HepG2 (cell line): ENCODE results near the gene ZNF567. TPM values are rescaled to one million over a fixed set of nuclear protein-coding genes. Genes with fewer than 3 reads are reported as not detected.

Experiments
- GABPB1 ChIP-seq: IDR thresholded peaks from 2 replicates; pipeline ENCODE4 v1.6.1; 2016; ENCODE audit warnings: mild to moderate bottlenecking, missing genetic modification reagents, moderate library complexity, missing compliant biosample characterization
- NKX3-1 ChIP-seq: sonication (generic); formaldehyde crosslinking; IDR thresholded peaks from 2 replicates; pipeline ENCODE4 v1.5.0; 2020; ENCODE audit warnings: missing genetic modification reagents
- TAF1 ChIP-seq: sonication (generic); formaldehyde crosslinking; IDR thresholded peaks from 2 replicates; pipeline ENCODE4 v1.4.0; 2020; ENCODE audit warnings: missing genetic modification reagents
- TCF7L2 ChIP-seq: IDR thresholded peaks from 2 replicates; pipeline ENCODE4 v1.6.1; 2011; ENCODE audit warnings: mild to moderate bottlenecking, low read depth, low read length, moderate library complexity
- polyA plus RNA-seq, 8 experiments: library from polyadenylated mRNA; depleted of rRNA in 3 of 8; stranded (reverse) in 7 of 8; unstranded in 1 of 8; fragments of >200 nt; fragmentation: Illumina TruSeq in 4 of 8; extraction: Trizol in 4 of 8; gene quantifications; 2 replicates each; pipeline versions ENCODE4 v1.2.1 to v1.2.3, GENCODE V29; 2011 to 2016; ENCODE audit warnings: low read depth in 4 of 8, missing spikeins in 1 of 8, mixed read lengths in 1 of 8; ENCODE audit not compliant: insufficient read depth in 1 of 8
- total RNA-seq, 5 experiments: library from RNA; depleted of rRNA; stranded (reverse); fragments of >200 nt; fragmentation: Illumina TruSeq; extraction: Trizol; gene quantifications; 2 replicates each; pipeline ENCODE4 v1.2.3, GENCODE V29; 2016; ENCODE audit warnings: low read depth in 1 of 5
- TF ChIP-seq, protein P1 (sequence below), 2 experiments: sonication (generic) in 1 of 2; formaldehyde crosslinking in 1 of 2; IDR thresholded peaks; 2 replicates each; pipeline versions ENCODE4 v1.5.1 to v1.6.1; 2011 to 2020; ENCODE audit warnings: borderline replicate concordance in 1 of 2, low read depth in 1 of 2, low read length in 1 of 2, mild to moderate bottlenecking in 1 of 2, missing genetic modification reagents in 1 of 2, moderate library complexity in 1 of 2
- TF ChIP-seq, protein P2 (sequence below), 2 experiments: fragments of 450-650 bp in 1 of 2; sonication (generic) in 1 of 2; formaldehyde crosslinking in 1 of 2; IDR thresholded peaks; 2 replicates each; pipeline versions ENCODE4 v1.6.1 to v1.8.0; 2016 to 2022; ENCODE audit warnings: antibody characterized with exemption in 1 of 2, mild to moderate bottlenecking in 1 of 2, missing genetic modification reagents in 1 of 2

ZNF567 gene
- total and polyA plus RNA-seq, 2 of the 13 experiments (the other 11 are each of a cell fraction or from before 2014, with no cell fraction given), result 3.1 to 6.8 TPM

DNA sequence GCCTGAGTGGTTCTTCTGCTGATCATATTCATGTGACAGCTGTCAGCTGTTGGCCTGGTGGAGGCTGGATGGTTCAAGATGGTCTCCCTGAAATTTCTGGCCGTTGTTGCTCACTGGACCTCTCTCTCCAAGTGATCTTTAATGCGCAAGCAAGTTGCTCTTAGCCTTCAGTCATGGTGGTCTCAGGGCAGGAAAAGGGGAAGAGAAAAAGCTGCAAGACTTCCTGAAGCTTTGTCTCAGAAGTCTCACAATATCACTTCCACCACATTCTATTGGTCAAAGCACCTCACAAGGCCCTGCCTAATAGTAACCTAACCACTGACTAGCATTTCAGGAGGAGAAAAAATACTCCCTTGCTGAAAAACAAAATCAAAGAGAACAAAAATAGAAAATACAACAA is 1.6 kb upstream of the ZNF567 start (continued):
- TF ChIP-seq, protein P1, sequence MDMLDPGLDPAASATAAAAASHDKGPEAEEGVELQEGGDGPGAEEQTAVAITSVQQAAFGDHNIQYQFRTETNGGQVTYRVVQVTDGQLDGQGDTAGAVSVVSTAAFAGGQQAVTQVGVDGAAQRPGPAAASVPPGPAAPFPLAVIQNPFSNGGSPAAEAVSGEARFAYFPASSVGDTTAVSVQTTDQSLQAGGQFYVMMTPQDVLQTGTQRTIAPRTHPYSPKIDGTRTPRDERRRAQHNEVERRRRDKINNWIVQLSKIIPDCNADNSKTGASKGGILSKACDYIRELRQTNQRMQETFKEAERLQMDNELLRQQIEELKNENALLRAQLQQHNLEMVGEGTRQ (IDR thresholded peaks at IDR 0.05; ENCODE audit: low read depth, low read length), result no peak
- TF ChIP-seq, protein P1 (CRISPR knock-in tag; IDR thresholded peaks at IDR 0.05; ENCODE audit: borderline replicate concordance), result no peak
- TF ChIP-seq GABPB1 (CRISPR knock-in tag) (no peak), TAF1 (CRISPR knock-in tag) (no peak), NKX3-1 (CRISPR knock-in tag) (no peak), TCF7L2 (no peak)
- TF ChIP-seq, protein P2, sequence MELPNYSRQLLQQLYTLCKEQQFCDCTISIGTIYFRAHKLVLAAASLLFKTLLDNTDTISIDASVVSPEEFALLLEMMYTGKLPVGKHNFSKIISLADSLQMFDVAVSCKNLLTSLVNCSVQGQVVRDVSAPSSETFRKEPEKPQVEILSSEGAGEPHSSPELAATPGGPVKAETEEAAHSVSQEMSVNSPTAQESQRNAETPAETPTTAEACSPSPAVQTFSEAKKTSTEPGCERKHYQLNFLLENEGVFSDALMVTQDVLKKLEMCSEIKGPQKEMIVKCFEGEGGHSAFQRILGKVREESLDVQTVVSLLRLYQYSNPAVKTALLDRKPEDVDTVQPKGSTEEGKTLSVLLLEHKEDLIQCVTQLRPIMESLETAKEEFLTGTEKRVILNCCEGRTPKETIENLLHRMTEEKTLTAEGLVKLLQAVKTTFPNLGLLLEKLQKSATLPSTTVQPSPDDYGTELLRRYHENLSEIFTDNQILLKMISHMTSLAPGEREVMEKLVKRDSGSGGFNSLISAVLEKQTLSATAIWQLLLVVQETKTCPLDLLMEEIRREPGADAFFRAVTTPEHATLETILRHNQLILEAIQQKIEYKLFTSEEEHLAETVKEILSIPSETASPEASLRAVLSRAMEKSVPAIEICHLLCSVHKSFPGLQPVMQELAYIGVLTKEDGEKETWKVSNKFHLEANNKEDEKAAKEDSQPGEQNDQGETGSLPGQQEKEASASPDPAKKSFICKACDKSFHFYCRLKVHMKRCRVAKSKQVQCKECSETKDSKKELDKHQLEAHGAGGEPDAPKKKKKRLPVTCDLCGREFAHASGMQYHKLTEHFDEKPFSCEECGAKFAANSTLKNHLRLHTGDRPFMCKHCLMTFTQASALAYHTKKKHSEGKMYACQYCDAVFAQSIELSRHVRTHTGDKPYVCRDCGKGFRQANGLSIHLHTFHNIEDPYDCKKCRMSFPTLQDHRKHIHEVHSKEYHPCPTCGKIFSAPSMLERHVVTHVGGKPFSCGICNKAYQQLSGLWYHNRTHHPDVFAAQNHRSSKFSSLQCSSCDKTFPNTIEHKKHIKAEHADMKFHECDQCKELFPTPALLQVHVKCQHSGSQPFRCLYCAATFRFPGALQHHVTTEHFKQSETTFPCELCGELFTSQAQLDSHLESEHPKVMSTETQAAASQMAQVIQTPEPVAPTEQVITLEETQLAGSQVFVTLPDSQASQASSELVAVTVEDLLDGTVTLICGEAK (IDR thresholded peaks at IDR 0.05), result no peak
- TF ChIP-seq, protein P2 (CRISPR knock-in tag; IDR thresholded peaks at IDR 0.05), result no peak
